Measurements from ENCODE around the gene SUSD4. TPM values are rescaled to one million over a fixed set of nuclear protein-coding genes. Genes with fewer than 3 reads are reported as not detected.

The SUSD4 gene
- total RNA-seq, 3 donors from 2014 or later = 0.64 to 16.7 (median 14.9) TPM

- H3K9me3 ChIP-seq = no peaks in the 10 kb centered on the region
- no peak for DNase-seq (ENCODE audit: low spot score in 2 of 2)
- H3K27me3 ChIP-seq = no peaks in the 10 kb centered on the region
- peaks cover 0 to 4% of the 10 kb centered on the region in 2 donors for H3K4me1 ChIP-seq
- peak overlapping the region in 1 of 2 donors; percentile 21 for H3K27ac ChIP-seq
- intact Hi-C loops (cut with DNase I; ENCODE audit: low total_unique reads) = no loop called here
- H3K4me3 ChIP-seq = no peak overlapping the region
- TF ChIP-seq POLR2A (IDR thresholded peaks at IDR 0.05) = no peak
- H3K36me3 ChIP-seq = no peaks in the 10 kb centered on the region
Measured at GRCh38 chr1:223175032-223175431, 188.9 kb downstream of the SUSD4 start.

Other genes starting within 250 kb of the SUSD4 start
- 10 to 100 TPM; 11.5 to 33.5 (median 16.5) TPM for gene TLR5, start 220.9 kb downstream of the SUSD4 start, total RNA-seq
- not detected for gene CCDC185, start 29.2 kb upstream of the SUSD4 start, total RNA-seq